Measurements from ENCODE around the gene FBXL19. TPM values are rescaled to one million over a fixed set of nuclear protein-coding genes. Genes with fewer than 3 reads are reported as not detected.

The FBXL19 gene
- total and polyA plus RNA-seq, 2 experiments from 2014 or later: 2.1 to 19.4 TPM

GRCh38 chr16:30912794-30913412, 10.5 kb upstream of the FBXL19 start:
- H3K36me3 ChIP-seq (replicated peaks; ENCODE audit: insufficient read depth, low read depth): no peaks in the 10 kb centered on the region
- TF ChIP-seq EZH2phosphoT487 (IDR thresholded peaks at IDR 0.05; ENCODE audit: low read depth, severe bottlenecking, unreplicated experiment) (no peak), EZH2 (IDR thresholded peaks at IDR 0.05; ENCODE audit: borderline replicate concordance) (no peak), CTCF (IDR thresholded peaks at IDR 0.05; ENCODE audit: poor library complexity) (no peak)
- no peaks in the 10 kb centered on the region for H4K20me1 ChIP-seq (ENCODE audit: insufficient read depth, poor library complexity, severe bottlenecking)
- no peaks in the 10 kb centered on the region for H3K9me3 ChIP-seq (ENCODE audit: low read depth)
- no peak overlapping the region for H2AFZ ChIP-seq
- H3K9me2 ChIP-seq (replicated peaks; ENCODE audit: insufficient read depth): no peaks in the 10 kb centered on the region
- no peak overlapping the region for H3K27ac ChIP-seq
- H3K4me2 ChIP-seq: no peak overlapping the region
- no peaks in the 10 kb centered on the region for H3K4me1 ChIP-seq (ENCODE audit: insufficient read depth)
- WGBS (ENCODE audit: low lambda C conversion rate, missing lambda C conversion rate): 96% methylated on average over 6 of the region's 6 CpGs
- H3K79me2 ChIP-seq: no peaks in the 10 kb centered on the region
- no peak overlapping the region for H3K4me3 ChIP-seq
- H3K27me3 ChIP-seq: no peaks in the 10 kb centered on the region
- DNase-seq (ENCODE audit: low spot score): no peak

DNA sequence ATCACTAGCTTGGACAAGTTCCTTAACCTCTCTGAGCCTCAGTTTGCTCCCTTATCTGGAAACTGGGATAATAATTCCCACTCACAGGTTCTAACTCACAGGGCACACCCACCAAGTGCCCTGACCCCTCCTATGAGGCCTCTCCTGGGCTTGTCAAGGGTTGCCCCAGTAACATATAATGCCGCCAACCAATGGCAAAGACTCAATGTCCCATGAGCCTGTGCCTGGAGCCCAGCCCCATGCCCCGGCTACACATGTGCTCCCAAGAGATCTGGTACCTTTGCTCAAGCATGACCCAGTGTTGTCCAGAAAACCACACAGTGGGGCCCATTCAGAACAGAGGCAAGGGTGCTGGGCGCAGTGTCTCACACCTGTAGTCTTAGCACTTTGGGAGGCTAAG, 8.5 kb upstream of the FBXL19 start:
- H3K9me3 ChIP-seq (ENCODE audit: low read depth): no peaks in the 10 kb centered on the region
- no peaks in the 10 kb centered on the region for H3K79me2 ChIP-seq
- no peaks in the 10 kb centered on the region for H3K36me3 ChIP-seq (replicated peaks; ENCODE audit: insufficient read depth, low read depth)
- H3K4me2 ChIP-seq: no peak overlapping the region
- TF ChIP-seq CTCF (IDR thresholded peaks at IDR 0.05; ENCODE audit: poor library complexity): no peak
- TF ChIP-seq EZH2phosphoT487 (IDR thresholded peaks at IDR 0.05; ENCODE audit: low read depth, severe bottlenecking, unreplicated experiment): no peak
- no peak for TF ChIP-seq EZH2 (IDR thresholded peaks at IDR 0.05; ENCODE audit: borderline replicate concordance)
- H4K20me1 ChIP-seq (ENCODE audit: insufficient read depth, poor library complexity, severe bottlenecking): no peaks in the 10 kb centered on the region
- H3K4me1 ChIP-seq (ENCODE audit: insufficient read depth): no peaks in the 10 kb centered on the region
- WGBS (ENCODE audit: low lambda C conversion rate, missing lambda C conversion rate): 96% methylated on average over 3 of the region's 3 CpGs
- peak; percentile 5 for DNase-seq (ENCODE audit: low spot score)
- H3K27ac ChIP-seq: no peak overlapping the region
- H3K4me3 ChIP-seq: no peak overlapping the region
- H3K9me2 ChIP-seq (replicated peaks; ENCODE audit: insufficient read depth): no peaks in the 10 kb centered on the region
- H3K27me3 ChIP-seq: no peaks in the 10 kb centered on the region
- no peak overlapping the region for H2AFZ ChIP-seq

DNA sequence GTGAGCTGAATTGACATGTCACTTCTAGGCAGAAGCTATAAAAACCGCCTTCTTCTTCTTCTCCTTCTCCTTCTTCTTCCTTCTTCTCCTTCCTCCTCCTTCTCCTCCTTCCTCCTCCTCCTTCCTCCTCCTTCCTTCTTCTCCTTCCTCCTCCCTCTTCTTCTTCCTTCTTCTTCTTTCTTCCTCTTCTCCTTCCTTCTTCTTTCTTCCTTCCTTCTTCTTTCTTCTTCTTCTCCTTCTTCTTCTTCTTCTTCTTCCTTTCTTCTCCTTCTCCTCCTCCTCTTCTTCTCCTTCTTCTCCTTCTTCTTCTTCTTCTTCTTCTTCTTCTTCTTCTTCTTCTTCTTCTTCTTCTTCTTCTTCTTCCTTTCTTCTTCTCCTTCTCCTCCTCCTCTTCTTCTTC, 4.8 kb upstream of the FBXL19 start:
- H3K9me2 ChIP-seq (replicated peaks; ENCODE audit: insufficient read depth): no peaks in the 10 kb centered on the region
- no peaks in the 10 kb centered on the region for H3K9me3 ChIP-seq (ENCODE audit: low read depth)
- peaks cover 7% of the 10 kb centered on the region for H3K79me2 ChIP-seq
- no peak overlapping the region for H3K27ac ChIP-seq
- no peaks in the 10 kb centered on the region for H4K20me1 ChIP-seq (ENCODE audit: insufficient read depth, poor library complexity, severe bottlenecking)
- WGBS (ENCODE audit: low lambda C conversion rate, missing lambda C conversion rate): 100% methylated on average over 1 of the region's 1 CpG
- no peaks in the 10 kb centered on the region for H3K27me3 ChIP-seq
- no peak overlapping the region for H3K4me3 ChIP-seq
- H3K4me2 ChIP-seq: no peak overlapping the region
- no peaks in the 10 kb centered on the region for H3K4me1 ChIP-seq (ENCODE audit: insufficient read depth)
- no peaks in the 10 kb centered on the region for H3K36me3 ChIP-seq (replicated peaks; ENCODE audit: insufficient read depth, low read depth)
- DNase-seq (ENCODE audit: low spot score): no peak
- no peak overlapping the region for H2AFZ ChIP-seq
- TF ChIP-seq CTCF (IDR thresholded peaks at IDR 0.05; ENCODE audit: poor library complexity): no peak
- no peak for TF ChIP-seq EZH2 (IDR thresholded peaks at IDR 0.05; ENCODE audit: borderline replicate concordance)
- no peak for TF ChIP-seq EZH2phosphoT487 (IDR thresholded peaks at IDR 0.05; ENCODE audit: low read depth, severe bottlenecking, unreplicated experiment)

Measured in hepatocyte (in vitro differentiated cells).